Measurements from ENCODE around the gene ATG16L2.

DNA sequence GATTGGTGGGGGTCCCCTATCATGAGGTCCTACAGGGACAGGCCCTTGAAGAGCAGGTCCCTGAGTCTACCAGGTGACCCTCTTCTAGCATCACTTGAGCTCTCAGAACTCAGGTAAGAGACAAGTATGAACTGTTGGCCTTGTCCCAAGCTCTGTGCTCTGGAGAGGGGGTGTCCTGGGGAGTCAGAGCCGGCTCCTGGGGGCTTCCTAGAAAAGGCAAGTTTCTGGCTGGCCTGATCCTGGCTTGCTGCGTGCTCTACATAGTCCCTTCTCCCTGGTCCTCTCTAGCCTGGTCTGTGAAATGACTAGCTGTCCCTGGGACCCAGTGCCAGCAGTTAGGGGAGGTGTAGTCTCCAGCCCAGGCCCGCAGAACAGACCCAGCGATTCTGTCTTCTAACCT lies 11.4 kb downstream of the ATG16L2 start:
- TF ChIP-seq POLR2A (IDR thresholded peaks at IDR 0.05; ENCODE audit: low read depth, low read length) (peak; percentile 28), EZH2 (IDR thresholded peaks at IDR 0.05; ENCODE audit: borderline replicate concordance, low read depth, low read length, severe bottlenecking) (no peak), CTCF (IDR thresholded peaks at IDR 0.05; ENCODE audit: extremely low read depth in 1 of 2, insufficient read depth in 1 of 2, low read depth in 1 of 2, low read length in 2 of 2) (no peak)

All from endothelial cell of umbilical vein (primary cell).